A549 (cell line): ENCODE results near the gene DTNB.

Source experiments
- EP300 ChIP-seq, 2 experiments: fragments of >200 bp; sonication (Bioruptor Twin); formaldehyde crosslinking; IDR thresholded peaks; 2 replicates in 1 of 2; 3 replicates in 1 of 2; pipeline ENCODE4 v1.6.1; 2016 to 2017
- NR3C1 ChIP-seq: fragments of >200 bp; sonication (Bioruptor Twin); formaldehyde crosslinking; IDR thresholded peaks from 3 replicates; pipeline ENCODE4 v1.6.1; 2017
- POLR2A ChIP-seq: IDR thresholded peaks from 2 replicates; pipeline ENCODE4 v1.6.1; 2012; ENCODE audit warnings: mild to moderate bottlenecking, low read length
- POLR2AphosphoS2 ChIP-seq: conservative IDR thresholded peaks from 2 replicates; pipeline ENCODE4 v1.6.1; 2012; ENCODE audit warnings: low read length, improper control_type of control experiment, inconsistent platforms
- RAD21 ChIP-seq, 2 experiments: fragments of >200 bp in 1 of 2; sonication (Bioruptor Twin) in 1 of 2; formaldehyde crosslinking in 1 of 2; IDR thresholded peaks in 1 of 2; conservative IDR thresholded peaks in 1 of 2; 2 replicates in 1 of 2; 3 replicates in 1 of 2; pipeline ENCODE4 v1.6.1; 2012 to 2018; ENCODE audit warnings: inconsistent platforms in 1 of 2

- TF ChIP-seq NR3C1 (no peak), RAD21 (conservative IDR thresholded peaks at IDR 0.05 in 1 of 2, IDR thresholded peaks at IDR 0.05 in 1 of 2) (no peak), POLR2AphosphoS2 (no peak), POLR2A (no peak), EP300 (IDR thresholded peaks at IDR 0.05) (no peak)
These were observed 293.8 kb downstream of the DTNB start for GRCh38 chr2:25379535-25379934.
